A549 (cell line): ENCODE results near the gene ANGPT4. TPM values are rescaled to one million over a fixed set of nuclear protein-coding genes. Genes with fewer than 3 reads are reported as not detected.

ENCODE experiments used
- ATAC-seq, 2 experiments: fragments of 200-7000 bp in 1 of 2; fragments of >200 bp in 1 of 2; cut with Nextera tagmentation in 1 of 2; cut with Tn5 transposase in 1 of 2; 3 replicates each; pipeline versions ENCODE4 v1.8.0 to v1.9.1; 2018 to 2020; ENCODE audit warnings: mild to moderate bottlenecking in 1 of 2, moderate library complexity in 1 of 2
- CTCF ChIA-PET: fragments of 300-600 bp; sonication (Branson Sonifier 250); formaldehyde crosslinking; extraction: SDS; loops from one replicate; lab custom pipeline; 2021; ENCODE audit warnings: antibody characterized with exemption, inconsistent platforms; lab: Yijun Ruan, JAX
- POLR2A ChIA-PET: fragments of 350-600 bp; formaldehyde crosslinking; extraction: SDS; loops from one replicate; lab custom pipeline; 2021; ENCODE audit warnings: antibody characterized with exemption, inconsistent platforms; lab: Yijun Ruan, JAX
- DNase-seq, 2 experiments: peaks; one replicate each; pipeline versions ENCODE4 v3.0.0 to v3.0.0-alpha.2; 2011 to 2016; ENCODE audit warnings: low read depth in 1 of 2, low spot score in 1 of 2
- FAIRE-seq: peaks from 2 replicates; lab custom pipeline; 2011; peaks lifted over from hg19 to GRCh38; lab: Jason Lieb, UNC
- H3K27ac ChIP-seq, 2 experiments: fragments of >200 bp; sonication (Bioruptor Twin); formaldehyde crosslinking; 3 replicates each; pipeline ENCODE4 v1.5.1; 2016 to 2017
- H3K4me1 ChIP-seq: fragments of >200 bp; sonication (Bioruptor Twin); formaldehyde crosslinking; 3 replicates; pipeline ENCODE4 v1.6.1; 2016
- H3K4me2 ChIP-seq: fragments of >200 bp; sonication (Bioruptor Twin); formaldehyde crosslinking; 3 replicates; pipeline ENCODE4 v1.6.1; 2016
- H3K4me3 ChIP-seq: fragments of >200 bp; sonication (Bioruptor Twin); formaldehyde crosslinking; 3 replicates; pipeline ENCODE4 v1.5.1; 2016
- H3K9me3 ChIP-seq: fragments of >200 bp; sonication (Bioruptor Twin); formaldehyde crosslinking; 3 replicates; pipeline ENCODE4 v1.6.1; 2016
- CBX2 ChIP-seq: fragments of 200-600 bp; sonication (generic); IDR thresholded peaks from 2 replicates; pipeline ENCODE4 v1.6.1; 2016; ENCODE audit warnings: low read depth, mild to moderate bottlenecking, borderline replicate concordance
- CHD4 ChIP-seq: fragments of 200-600 bp; sonication (generic); IDR thresholded peaks from 2 replicates; pipeline ENCODE4 v1.6.1; 2016; ENCODE audit warnings: antibody characterized with exemption, mild to moderate bottlenecking, borderline replicate concordance
- EHF ChIP-seq: fragments of 250-450 bp; sonication (Bioruptor Pico); IDR thresholded peaks from 2 replicates; pipeline ENCODE4 v1.5.0; 2020; ENCODE audit warnings: mild to moderate bottlenecking
- EP300 ChIP-seq, 2 experiments: fragments of >200 bp; sonication (Bioruptor Twin); formaldehyde crosslinking; IDR thresholded peaks; 2 replicates in 1 of 2; 3 replicates in 1 of 2; pipeline ENCODE4 v1.6.1; 2016 to 2017
- ESRRA ChIP-seq: fragments of 150-350 bp; IDR thresholded peaks from 2 replicates; pipeline ENCODE4 v1.6.1; 2014; ENCODE audit warnings: mild to moderate bottlenecking, low read length, borderline replicate concordance
- FOSB ChIP-seq: fragments of 250-450 bp; sonication (Bioruptor Pico); IDR thresholded peaks from 2 replicates; pipeline ENCODE4 v1.5.0; 2020; ENCODE audit warnings: mild to moderate bottlenecking, moderate library complexity
- FOXS1 ChIP-seq: fragments of 250-450 bp; sonication (Bioruptor Pico); IDR thresholded peaks from 2 replicates; pipeline ENCODE4 v1.5.0; 2020; ENCODE audit warnings: mild to moderate bottlenecking, moderate library complexity
- GATA3 ChIP-seq: IDR thresholded peaks from 2 replicates; pipeline ENCODE4 v1.6.1; 2012; ENCODE audit warnings: borderline replicate concordance
- HEYL ChIP-seq: fragments of 250-450 bp; sonication (Bioruptor Pico); IDR thresholded peaks from 2 replicates; pipeline ENCODE4 v1.8.0; 2021; ENCODE audit warnings: mild to moderate bottlenecking, moderate library complexity
- HOXA7 ChIP-seq: fragments of 250-450 bp; sonication (Bioruptor Pico); IDR thresholded peaks from 2 replicates; pipeline ENCODE4 v1.5.0; 2020; ENCODE audit warnings: mild to moderate bottlenecking, moderate library complexity
- HOXB13 ChIP-seq: fragments of 250-450 bp; sonication (Bioruptor Pico); IDR thresholded peaks from 2 replicates; pipeline ENCODE4 v1.5.0; 2020; ENCODE audit warnings: low read depth, mild to moderate bottlenecking, moderate library complexity
- KDM1A ChIP-seq: fragments of 200-600 bp; sonication (generic); IDR thresholded peaks from 2 replicates; pipeline ENCODE4 v1.6.1; 2016; ENCODE audit warnings: low read depth, mild to moderate bottlenecking
- NFE2L2 ChIP-seq: fragments of 150-350 bp; conservative IDR thresholded peaks from 2 replicates; pipeline ENCODE4 v1.6.1; 2014; ENCODE audit warnings: low read length
- NPAS2 ChIP-seq: fragments of 250-450 bp; sonication (Bioruptor Pico); IDR thresholded peaks from 2 replicates; pipeline ENCODE4 v1.8.0; 2022; ENCODE audit warnings: mild to moderate bottlenecking, moderate library complexity, borderline replicate concordance
- NR3C1 ChIP-seq: fragments of >200 bp; sonication (Bioruptor Twin); formaldehyde crosslinking; IDR thresholded peaks from 3 replicates; pipeline ENCODE4 v1.6.1; 2017
- RAD21 ChIP-seq, 2 experiments: fragments of >200 bp in 1 of 2; sonication (Bioruptor Twin) in 1 of 2; formaldehyde crosslinking in 1 of 2; IDR thresholded peaks in 1 of 2; conservative IDR thresholded peaks in 1 of 2; 2 replicates in 1 of 2; 3 replicates in 1 of 2; pipeline ENCODE4 v1.6.1; 2012 to 2018; ENCODE audit warnings: inconsistent platforms in 1 of 2
- RCOR1 ChIP-seq: fragments of 150-350 bp; IDR thresholded peaks from 2 replicates; pipeline ENCODE4 v1.6.1; 2014; ENCODE audit warnings: antibody characterized with exemption, low read length, low read depth
- RFX5 ChIP-seq: fragments of 450-650 bp; IDR thresholded peaks from 2 replicates; pipeline ENCODE4 v1.7.1; 2014; ENCODE audit warnings: antibody characterized with exemption, mild to moderate bottlenecking, moderate library complexity
- RNF2 ChIP-seq: fragments of 200-600 bp; sonication (generic); IDR thresholded peaks from 2 replicates; pipeline ENCODE4 v1.6.1; 2016; ENCODE audit warnings: low read depth, mild to moderate bottlenecking, antibody characterized with exemption, moderate library complexity, borderline replicate concordance
- TFCP2L1 ChIP-seq: fragments of 250-450 bp; sonication (Bioruptor Pico); IDR thresholded peaks from 2 replicates; pipeline ENCODE4 v1.5.0; 2021; ENCODE audit warnings: mild to moderate bottlenecking
- ZFP36 ChIP-seq: fragments of 450-650 bp; IDR thresholded peaks from 2 replicates; pipeline ENCODE4 v1.6.1; 2014; ENCODE audit warnings: borderline replicate concordance; ENCODE audit not compliant: partially characterized antibody
- ZNF302 ChIP-seq: fragments of 250-450 bp; sonication (Bioruptor Pico); IDR thresholded peaks from 2 replicates; pipeline ENCODE4 v1.9.0; 2021; ENCODE audit warnings: inconsistent platforms, mild to moderate bottlenecking, moderate library complexity
- ZSCAN20 ChIP-seq: fragments of 250-450 bp; sonication (Bioruptor Pico); IDR thresholded peaks from 2 replicates; pipeline ENCODE4 v1.8.0; 2022; ENCODE audit warnings: mild to moderate bottlenecking, moderate library complexity
- WGBS: methylation state at CpG from one replicate; pipeline ENCODE4 v1.1.6; 2017; ENCODE audit errors: missing lambda C conversion rate; 5-methylcytosine and 5-hydroxymethylcytosine counted together
- polyA plus RNA-seq, 4 experiments: library from polyadenylated mRNA; depleted of rRNA in 3 of 4; stranded (reverse); fragments of >200 nt; fragmentation: RNase III in 1 of 4; extraction: RNeasy Plus Mini Kit Qiagen cat#74134 plus additional on column Dnase treatment in 1 of 4; gene quantifications; 2 replicates in 3 of 4; 3 replicates in 1 of 4; pipeline ENCODE4 v1.2.3, GENCODE V29; 2011 to 2017
- TF ChIP-seq, protein P1 (sequence below): fragments of 200-600 bp; sonication (generic); IDR thresholded peaks from 2 replicates; pipeline ENCODE4 v1.6.1; 2016; ENCODE audit warnings: antibody characterized with exemption, mild to moderate bottlenecking, moderate library complexity
- TF ChIP-seq, protein P2 (sequence below): IDR thresholded peaks from 2 replicates; pipeline ENCODE4 v1.6.1; 2012; ENCODE audit warnings: low read depth, borderline replicate concordance
- TF ChIP-seq, protein P3 (sequence below): fragments of 250-450 bp; sonication (Bioruptor Pico); IDR thresholded peaks from 2 replicates; pipeline ENCODE4 v1.5.0; 2020; ENCODE audit warnings: low read depth, mild to moderate bottlenecking, moderate library complexity
- TF ChIP-seq, protein P4 (sequence below): fragments of 150-350 bp; IDR thresholded peaks from 2 replicates; pipeline ENCODE4 v1.6.1; 2014; ENCODE audit warnings: low read depth, mild to moderate bottlenecking, low read length

The ANGPT4 gene
- polyA plus RNA-seq, 2 of the 4 experiments (the other 2 are of a cell fraction): 0.04 TPM; not detected in 1

DNA sequence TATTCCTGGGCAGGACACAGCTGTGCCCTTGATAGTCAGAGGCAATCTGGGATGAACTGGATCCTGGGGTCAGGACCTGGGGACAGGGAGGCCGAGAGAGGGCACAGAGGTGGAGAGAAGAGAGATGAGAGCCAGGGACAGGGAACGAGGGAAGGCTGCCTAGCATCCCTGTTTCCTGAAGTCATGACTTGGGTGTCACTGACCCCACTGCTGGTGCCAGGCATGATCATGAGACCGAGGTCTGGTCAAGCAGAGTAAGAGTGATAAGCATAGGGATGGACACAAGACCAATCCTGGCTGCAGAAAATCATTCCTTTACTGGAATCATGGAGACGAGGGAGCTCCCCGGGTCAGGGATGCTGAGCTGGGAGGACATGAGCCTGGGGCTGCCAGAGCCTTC lies 46.5 kb downstream of the ANGPT4 start:
- DNase-seq (no peak), ATAC-seq (no peak), FAIRE-seq (no peak)
- TF ChIP-seq, protein P1, sequence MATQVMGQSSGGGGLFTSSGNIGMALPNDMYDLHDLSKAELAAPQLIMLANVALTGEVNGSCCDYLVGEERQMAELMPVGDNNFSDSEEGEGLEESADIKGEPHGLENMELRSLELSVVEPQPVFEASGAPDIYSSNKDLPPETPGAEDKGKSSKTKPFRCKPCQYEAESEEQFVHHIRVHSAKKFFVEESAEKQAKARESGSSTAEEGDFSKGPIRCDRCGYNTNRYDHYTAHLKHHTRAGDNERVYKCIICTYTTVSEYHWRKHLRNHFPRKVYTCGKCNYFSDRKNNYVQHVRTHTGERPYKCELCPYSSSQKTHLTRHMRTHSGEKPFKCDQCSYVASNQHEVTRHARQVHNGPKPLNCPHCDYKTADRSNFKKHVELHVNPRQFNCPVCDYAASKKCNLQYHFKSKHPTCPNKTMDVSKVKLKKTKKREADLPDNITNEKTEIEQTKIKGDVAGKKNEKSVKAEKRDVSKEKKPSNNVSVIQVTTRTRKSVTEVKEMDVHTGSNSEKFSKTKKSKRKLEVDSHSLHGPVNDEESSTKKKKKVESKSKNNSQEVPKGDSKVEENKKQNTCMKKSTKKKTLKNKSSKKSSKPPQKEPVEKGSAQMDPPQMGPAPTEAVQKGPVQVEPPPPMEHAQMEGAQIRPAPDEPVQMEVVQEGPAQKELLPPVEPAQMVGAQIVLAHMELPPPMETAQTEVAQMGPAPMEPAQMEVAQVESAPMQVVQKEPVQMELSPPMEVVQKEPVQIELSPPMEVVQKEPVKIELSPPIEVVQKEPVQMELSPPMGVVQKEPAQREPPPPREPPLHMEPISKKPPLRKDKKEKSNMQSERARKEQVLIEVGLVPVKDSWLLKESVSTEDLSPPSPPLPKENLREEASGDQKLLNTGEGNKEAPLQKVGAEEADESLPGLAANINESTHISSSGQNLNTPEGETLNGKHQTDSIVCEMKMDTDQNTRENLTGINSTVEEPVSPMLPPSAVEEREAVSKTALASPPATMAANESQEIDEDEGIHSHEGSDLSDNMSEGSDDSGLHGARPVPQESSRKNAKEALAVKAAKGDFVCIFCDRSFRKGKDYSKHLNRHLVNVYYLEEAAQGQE: no peak
- TF ChIP-seq FOXS1 (CRISPR knock-in tag) (no peak), ESRRA (no peak), NFE2L2 (no peak), HEYL (CRISPR knock-in tag) (no peak), RCOR1 (no peak), RFX5 (no peak), TFCP2L1 (CRISPR knock-in tag) (no peak), KDM1A (no peak), EP300 (IDR thresholded peaks at IDR 0.05) (no peak), ZSCAN20 (CRISPR knock-in tag) (no peak), CBX2 (no peak), ZFP36 (no peak), EHF (CRISPR knock-in tag) (no peak), HOXB13 (CRISPR knock-in tag) (no peak), FOSB (CRISPR knock-in tag) (no peak), ZNF302 (CRISPR knock-in tag) (no peak)
- TF ChIP-seq, protein P2, sequence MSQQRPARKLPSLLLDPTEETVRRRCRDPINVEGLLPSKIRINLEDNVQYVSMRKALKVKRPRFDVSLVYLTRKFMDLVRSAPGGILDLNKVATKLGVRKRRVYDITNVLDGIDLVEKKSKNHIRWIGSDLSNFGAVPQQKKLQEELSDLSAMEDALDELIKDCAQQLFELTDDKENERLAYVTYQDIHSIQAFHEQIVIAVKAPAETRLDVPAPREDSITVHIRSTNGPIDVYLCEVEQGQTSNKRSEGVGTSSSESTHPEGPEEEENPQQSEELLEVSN: no peak
- H3K27ac ChIP-seq: no peak overlapping the region
- no peaks in the 10 kb centered on the region for H3K9me3 ChIP-seq
- POLR2A ChIA-PET: no interaction called here
- H3K4me2 ChIP-seq: no peak overlapping the region
- no peaks in the 10 kb centered on the region for H3K4me1 ChIP-seq
- H3K4me3 ChIP-seq: no peak overlapping the region
- CTCF ChIA-PET: interaction anchor here (0.7 to 1.0 kb wide), 2 partner anchors 13 to 54 kb away, joined by 3 read pairs; no protein-coding TSS in a partner anchor
- 4% methylated on average over 5 of the region's 5 CpGs for WGBS

DNA sequence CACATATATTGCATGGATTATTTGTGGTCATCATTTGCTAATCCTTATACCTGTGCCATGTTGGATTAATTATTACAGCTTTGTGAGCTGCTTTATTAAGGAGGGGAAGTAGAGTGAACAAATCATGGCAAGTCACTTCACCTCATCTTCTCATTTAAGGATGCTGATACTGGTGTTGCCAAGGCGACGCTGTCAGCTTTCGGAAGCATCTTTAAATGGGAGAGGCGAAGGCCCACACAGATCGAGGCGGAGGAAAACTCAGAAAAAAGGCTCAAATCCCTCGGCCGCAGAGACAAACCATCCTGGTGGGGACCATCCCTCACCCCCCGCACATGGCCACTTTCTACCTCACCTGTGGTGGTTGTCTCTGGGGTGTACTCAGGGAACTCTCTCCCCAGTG lies 47.9 kb downstream of the ANGPT4 start:
- H3K4me2 ChIP-seq: no peak overlapping the region
- ChIA-PET POLR2A (no interaction called here), CTCF (interaction anchor here (1.1 kb wide), 1 partner anchor 13 kb away, joined by 3 read pairs; no protein-coding TSS in a partner anchor)
- no peak for DNase-seq
- H3K4me1 ChIP-seq: no peaks in the 10 kb centered on the region
- TF ChIP-seq CBX2 (no peak), HOXA7 (no peak), EP300 (IDR thresholded peaks at IDR 0.05) (no peak), NR3C1 (no peak), HOXB13 (CRISPR knock-in tag) (no peak), CHD4 (no peak), GATA3 (no peak), ZFP36 (no peak), RNF2 (no peak), NPAS2 (no peak), RAD21 (conservative IDR thresholded peaks at IDR 0.05 in 1 of 2, IDR thresholded peaks at IDR 0.05 in 1 of 2) (no peak), RFX5 (no peak)
- TF ChIP-seq, protein P3, sequence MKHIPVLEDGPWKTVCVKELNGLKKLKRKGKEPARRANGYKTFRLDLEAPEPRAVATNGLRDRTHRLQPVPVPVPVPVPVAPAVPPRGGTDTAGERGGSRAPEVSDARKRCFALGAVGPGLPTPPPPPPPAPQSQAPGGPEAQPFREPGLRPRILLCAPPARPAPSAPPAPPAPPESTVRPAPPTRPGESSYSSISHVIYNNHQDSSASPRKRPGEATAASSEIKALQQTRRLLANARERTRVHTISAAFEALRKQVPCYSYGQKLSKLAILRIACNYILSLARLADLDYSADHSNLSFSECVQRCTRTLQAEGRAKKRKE (CRISPR knock-in tag): no peak
- TF ChIP-seq, protein P4, sequence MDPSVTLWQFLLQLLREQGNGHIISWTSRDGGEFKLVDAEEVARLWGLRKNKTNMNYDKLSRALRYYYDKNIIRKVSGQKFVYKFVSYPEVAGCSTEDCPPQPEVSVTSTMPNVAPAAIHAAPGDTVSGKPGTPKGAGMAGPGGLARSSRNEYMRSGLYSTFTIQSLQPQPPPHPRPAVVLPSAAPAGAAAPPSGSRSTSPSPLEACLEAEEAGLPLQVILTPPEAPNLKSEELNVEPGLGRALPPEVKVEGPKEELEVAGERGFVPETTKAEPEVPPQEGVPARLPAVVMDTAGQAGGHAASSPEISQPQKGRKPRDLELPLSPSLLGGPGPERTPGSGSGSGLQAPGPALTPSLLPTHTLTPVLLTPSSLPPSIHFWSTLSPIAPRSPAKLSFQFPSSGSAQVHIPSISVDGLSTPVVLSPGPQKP: no peak
- 77% methylated on average over 9 of the region's 9 CpGs for WGBS
- ATAC-seq: no peak
- H3K9me3 ChIP-seq: no peaks in the 10 kb centered on the region
- no peak for FAIRE-seq
- H3K4me3 ChIP-seq: no peak overlapping the region
- H3K27ac ChIP-seq: no peak overlapping the region
